Stimulated activated CD4-positive, alpha-beta T cell treated with anti-CD3 and anti-CD28 coated beads, Interleukin-1b, Interleukin-23, amount 100 ng/mL, for 4 hours (primary cell): Measurements from ENCODE around the gene DDAH2.

ENCODE experiments used
- DNase-seq, 2 donors: peaks; one replicate each; pipeline ENCODE4 v3.0.0-alpha.2; 2020; ENCODE audit warnings: low read depth in 2 of 2

Gene DDAH2

DNA sequence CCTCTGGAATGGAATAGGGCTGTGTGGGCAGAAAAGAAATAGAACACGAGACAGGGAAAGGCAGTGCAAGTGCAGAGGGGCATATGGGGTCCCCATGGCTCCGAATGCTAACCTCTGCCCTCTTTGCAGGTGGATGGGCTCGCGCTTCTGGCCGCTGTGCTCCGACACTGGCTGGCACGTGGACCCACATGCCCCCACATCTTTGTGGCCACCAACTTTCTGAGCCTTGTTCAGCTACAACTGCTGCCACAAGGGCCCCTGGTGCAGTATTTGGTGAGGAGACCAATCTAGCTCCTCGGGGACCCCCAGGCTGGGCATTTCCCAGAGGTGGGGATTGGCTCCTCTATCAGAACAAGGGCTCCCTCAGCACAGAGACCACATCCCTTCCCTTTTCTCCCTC is 32.2 kb upstream of the DDAH2 start:
- no peak for DNase-seq

DNA sequence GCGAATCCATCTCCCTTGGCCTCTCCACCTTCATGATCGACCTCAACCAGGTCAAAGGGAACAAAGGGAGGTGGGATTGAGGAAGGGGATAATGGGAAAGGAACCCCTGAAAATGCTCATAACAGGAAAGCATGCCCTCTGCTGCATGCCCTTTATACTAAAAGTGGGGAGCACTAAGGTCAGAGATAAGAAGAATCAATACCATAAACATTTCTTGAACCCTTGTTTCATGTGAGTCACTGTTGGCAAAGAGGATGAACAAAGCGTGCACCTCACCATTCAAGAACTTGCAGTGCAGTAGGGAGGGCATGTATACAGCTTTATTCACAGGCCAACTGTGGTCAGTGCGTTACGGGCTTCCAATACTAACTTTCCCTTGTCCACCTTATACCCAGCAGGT is 31.7 kb upstream of the DDAH2 start:
- no peak for DNase-seq

DNA sequence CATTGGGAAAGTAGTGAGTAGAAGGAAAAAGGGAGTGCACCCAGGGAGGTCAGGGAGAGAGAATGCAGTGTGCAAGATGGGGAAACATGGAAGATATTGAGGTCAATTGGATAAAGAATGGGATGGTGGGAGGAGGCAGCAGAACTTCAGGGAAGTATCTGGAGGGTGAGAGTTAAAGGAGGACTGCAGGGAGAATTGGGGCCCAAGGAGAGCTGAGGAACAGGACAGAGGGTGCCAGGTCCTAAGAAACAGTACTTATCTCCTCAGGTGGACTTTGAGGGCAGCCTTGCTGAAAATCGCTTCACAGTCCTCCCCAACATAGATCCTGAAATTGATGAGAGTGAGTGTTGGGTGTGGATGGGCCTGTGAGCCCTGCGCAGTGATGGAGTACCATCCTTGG is 29.2 kb upstream of the DDAH2 start:
- DNase-seq, result no peak

DNA sequence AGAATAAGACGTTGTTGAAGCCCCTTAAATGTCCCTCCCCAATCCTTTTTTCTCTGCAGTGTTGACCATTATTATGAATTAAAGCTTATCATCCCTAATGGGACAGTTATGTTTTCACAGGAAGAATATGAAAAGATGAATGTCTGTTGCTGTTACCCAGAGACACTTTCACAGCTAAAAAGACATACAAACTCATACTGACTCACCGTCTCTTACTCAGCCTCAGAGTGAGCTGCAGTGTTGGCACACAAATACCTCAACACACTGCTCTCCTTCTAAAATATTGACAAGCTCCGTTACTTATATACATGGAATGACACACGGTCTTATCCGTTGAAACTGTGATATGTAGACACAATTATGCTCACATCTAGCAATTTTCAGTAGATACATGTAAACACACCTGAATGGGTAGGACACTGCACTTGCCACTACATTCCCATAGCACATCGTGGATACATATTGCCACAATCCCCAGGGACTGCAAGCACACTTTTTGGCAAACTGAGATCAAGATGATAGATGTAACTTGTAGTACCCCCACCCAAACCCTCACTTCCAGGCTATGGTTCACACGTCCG is 23.7 kb upstream of the DDAH2 start:
- no peak for DNase-seq

DNA sequence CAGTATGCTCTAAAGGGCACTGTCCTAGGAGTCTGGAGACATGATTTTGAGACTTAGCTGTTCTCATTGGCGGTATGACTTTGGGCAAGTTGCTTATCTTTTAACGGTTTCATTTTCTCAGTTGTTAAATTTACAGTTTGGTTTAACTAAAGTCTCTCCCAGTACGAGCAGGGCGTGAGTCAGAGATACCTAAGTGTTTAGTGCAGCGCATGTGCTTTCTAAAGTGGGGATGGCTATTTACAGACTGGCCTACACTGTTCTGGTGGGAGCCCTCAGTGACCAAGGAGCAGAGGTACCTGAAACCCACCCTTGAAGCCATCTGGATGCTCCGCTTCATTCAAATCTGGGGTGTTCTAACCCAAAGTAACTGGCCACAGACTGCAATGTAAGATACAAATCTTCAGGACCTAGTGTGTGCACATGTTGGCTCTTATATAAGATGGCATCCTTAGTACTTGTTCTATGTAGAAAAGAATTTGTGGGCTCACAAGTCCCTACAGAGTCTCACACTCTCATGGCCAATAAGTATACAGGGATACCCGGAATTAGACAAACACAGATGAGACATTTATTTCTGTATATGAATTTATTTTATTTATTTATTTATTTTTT is 21.4 kb upstream of the DDAH2 start:
- DNase-seq, result no peak

DNA sequence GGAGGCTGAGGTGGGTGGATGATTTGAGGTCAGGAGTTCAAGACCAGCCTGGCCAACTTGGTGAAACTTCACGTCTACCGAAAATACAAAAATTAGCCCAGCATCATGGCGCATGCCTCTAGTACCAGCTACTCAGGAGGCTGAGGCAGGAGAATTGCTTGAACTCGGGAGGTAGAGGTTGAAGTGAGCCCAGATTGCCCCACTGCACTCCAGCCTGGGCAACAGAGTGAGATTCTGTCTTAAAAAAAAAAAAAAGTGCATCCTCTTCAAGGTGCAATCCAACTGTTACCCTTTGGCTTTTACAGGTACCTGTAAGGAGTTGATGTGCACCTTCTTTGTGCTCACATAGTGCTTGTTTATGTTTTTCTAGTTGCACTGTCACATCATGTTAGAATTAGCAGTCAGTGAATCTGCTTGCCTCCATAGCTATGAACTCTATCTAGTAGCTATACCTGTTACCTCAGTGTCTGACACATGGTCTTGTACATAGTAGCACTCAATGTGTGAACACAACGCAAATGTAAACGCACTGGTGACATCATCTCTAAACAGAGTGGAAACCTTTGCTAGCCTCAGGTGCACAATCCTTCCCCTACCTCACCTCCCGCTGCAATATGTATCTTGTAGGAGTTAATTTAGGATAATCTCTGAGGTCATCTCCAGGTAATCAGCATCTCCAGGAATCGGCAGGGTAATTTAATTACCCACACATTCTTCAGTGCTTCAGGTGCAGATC is 20.4 kb upstream of the DDAH2 start:
- DNase-seq, result no peak

DNA sequence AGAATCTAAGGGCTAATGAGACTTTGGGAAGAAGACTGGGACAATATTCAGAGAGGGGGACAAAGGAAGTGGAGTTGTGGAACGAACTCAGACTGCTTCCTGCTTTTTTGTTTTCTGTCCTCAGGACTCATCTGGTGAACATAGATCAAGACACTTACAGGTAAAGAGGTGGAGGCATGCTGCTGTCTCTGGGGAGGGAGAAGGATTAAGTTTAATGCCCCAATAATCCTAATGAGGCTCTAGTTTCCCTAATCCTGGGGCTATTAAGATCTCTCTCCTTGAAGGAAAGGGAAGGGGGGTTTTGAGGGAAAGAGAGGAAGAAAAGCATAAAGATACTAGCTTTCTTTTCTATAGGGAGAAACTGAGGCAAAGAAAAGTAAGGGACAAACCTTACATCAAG is 15.3 kb upstream of the DDAH2 start:
- DNase-seq, result no peak

DNA sequence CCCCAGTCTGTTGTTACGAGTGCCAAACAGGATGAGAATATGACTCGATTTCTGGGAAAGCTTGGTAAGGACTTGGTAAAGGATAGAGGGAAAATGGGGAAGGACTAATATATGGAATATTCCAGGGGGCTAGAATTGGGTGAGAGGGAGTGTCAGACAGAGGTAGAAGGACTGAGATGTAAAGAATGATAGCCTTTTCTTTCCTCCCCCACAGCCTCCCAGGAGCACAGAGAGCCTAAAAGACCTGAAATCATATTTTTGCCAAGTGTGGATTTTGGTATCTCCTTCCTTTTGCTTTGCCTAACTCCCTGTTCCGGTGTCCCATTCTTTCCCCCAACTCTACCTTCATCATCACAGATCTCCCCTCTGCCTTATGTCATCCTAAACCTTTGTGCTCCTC is 13.8 kb upstream of the DDAH2 start:
- no peak for DNase-seq

DNA sequence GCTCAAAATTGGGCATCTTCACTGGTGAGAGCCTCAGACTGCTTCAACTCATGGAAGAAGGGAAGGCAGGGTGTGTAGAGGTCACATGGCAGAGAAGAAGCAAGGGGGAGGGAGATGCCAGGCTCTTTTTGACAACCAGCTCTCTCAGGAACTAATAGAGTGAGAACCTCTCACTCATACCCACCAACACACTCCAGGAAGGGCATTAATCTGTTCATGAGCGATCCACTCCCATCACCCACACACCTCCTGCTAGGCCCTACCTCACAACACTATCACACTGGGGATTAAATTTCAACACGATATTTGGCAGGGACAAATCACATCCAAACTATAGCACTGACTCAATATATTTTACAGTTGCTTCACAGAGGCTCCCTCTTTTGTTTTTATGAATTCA is 12.7 kb upstream of the DDAH2 start:
- DNase-seq, result no peak

DNA sequence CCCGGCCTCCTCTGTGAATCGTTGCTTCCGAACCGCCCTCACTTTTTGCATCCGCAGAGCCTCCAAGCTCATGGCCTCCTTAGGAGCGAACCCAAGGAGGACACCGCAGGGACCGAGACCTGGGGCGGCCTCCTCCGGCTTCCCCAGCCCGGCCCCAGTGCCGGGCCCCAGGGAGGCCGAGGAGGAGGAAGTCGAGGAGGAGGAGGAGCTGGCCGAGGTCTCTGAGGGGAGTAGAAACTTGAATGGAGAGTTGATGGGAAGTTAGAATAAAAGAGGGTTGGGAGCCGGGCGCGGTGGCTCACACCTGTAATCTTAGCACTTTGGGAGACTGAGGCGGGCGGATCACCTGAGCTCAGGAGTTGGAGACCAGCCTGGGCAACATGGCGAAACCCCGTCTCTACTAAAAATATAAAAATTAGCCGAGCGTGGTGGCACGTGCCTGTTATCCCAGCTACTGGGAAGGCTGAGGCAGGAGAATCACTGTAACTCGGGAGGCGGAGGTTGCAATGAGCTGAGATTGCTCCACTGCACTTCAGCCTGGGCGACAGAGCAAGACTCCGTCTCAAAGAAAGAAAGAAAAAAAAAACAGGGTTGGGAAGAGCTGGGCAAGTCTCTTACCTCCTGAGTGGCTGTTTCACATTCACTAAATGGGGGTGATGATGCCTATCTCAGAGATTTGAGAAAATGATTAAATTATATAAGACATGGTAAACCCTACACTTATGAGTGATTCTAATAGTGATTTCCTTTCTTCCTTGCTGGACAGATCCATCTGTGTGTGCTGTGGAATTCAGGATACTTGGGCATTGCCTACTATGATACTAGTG is 11.5 kb upstream of the DDAH2 start:
- DNase-seq, result no peak

DNA sequence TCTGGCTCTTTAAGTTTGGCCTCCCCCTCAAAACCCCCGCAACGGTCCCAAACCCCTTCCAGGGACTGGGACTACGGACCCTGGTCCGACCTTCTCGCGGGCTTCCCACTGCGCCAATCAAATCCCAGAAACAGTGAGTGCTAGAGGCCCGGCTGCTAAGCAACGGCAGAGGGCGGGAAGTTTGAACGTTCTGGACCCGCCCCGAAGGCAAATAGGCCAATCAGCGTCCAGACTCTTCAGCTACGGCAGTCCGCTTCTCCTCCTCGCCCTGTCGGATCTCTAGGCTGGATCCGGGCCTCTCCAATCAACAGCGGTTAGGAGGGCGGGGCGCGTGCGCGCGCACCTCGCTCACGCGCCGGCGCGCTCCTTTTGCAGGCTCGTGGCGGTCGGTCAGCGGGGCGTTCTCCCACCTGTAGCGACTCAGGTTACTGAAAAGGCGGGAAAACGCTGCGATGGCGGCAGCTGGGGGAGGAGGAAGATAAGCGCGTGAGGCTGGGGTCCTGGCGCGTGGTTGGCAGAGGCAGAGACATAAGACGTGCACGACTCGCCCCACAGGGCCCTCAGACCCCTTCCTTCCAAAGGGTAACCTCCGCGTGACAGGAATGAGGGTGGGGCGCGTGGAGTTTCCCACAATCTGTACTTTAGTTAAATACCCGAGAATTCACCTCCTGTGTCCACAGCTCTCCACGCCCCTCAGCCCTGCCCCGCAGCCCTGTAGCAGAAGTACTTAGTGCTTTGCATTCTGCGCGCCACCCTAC is 10.7 kb upstream of the DDAH2 start, which contains the start of gene MSH5:
Gene MSH5 (plus strand): TSS at position 367 of the 758 bp plus-strand sequence. CDS start 462 bp downstream, outside the sequence.
- peak; percentile 90 to 91 for DNase-seq

DNA sequence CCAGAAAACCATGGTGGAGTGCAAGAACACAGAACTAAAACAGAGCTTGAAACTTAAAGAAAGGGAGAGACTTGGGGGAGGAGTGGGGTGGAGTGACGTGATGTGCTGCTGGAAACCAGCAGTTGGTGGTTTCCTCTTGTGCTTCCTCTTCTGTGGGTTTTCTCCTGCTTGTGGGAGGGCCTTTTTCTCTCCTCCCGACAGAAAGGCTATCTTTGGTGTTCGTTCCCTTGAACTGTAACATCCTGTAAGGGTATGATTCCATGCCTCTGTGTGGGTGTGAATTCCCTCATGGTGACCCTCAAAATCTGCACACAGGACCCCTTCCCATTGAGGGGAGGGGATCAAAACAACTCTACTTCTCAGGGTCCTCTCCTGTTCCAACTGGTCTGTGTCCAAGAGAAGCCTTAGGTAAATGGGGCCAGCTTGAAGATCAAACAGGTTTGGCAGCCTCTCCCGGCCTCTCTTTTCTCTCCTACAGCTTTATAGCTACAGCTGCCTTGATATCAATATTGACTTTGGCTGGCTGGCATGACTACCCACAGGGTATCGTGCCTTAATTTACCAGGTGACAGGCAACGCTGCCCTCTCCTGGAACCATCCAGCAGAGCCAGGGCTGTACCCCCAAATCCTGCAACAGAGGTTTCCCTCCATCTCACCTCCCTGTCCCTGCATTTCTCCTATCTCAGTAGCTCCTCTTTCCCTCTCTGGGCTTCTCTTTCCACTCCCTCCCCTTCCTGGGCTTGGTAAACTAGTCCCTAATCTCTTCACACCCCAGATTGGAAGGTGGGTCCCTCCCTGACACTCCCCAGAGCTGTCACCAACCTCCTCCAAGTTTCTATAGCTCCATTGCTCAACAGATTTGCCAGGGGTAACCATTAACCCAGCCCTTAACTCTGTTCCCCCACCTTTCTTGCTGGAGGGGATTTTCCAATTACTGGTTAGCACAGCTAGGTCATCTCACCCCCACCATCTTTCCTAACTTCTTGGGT is 9.2 kb upstream of the DDAH2 start:
- DNase-seq, result peak; percentile 30 to 47

DNA sequence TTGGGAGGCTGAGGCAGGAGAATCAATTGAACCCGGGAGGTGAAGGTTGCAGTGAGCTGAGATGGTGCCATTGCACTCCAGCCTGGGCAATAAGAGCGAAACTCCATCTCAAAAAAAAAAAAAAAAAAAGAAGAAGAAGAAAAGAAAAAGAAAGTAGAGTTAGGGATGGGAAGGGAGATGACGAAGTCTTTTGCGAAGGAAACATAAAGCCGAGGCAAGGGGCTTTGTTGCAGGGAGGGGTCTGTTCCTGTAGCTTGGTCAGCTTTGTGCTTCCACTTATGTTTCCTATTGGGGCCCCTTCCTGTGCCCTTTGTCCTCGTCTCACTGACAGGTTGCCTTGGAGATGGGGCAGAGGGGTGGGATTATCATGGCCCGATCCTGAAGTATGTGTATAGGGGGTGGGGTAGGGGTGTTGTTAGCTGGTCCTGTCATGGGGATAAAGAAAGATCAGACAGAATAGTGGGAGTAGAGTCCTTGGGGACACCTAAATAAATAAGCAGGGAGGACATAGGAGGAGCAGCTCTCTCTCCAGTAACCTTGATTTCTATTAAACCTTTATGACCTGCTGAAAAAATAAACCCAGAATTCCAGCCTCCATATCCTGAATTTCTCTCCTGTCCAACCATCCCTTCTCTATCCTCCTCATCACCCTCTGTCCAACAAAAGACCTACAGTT is 8.4 kb upstream of the DDAH2 start:
- no peak for DNase-seq

DNA sequence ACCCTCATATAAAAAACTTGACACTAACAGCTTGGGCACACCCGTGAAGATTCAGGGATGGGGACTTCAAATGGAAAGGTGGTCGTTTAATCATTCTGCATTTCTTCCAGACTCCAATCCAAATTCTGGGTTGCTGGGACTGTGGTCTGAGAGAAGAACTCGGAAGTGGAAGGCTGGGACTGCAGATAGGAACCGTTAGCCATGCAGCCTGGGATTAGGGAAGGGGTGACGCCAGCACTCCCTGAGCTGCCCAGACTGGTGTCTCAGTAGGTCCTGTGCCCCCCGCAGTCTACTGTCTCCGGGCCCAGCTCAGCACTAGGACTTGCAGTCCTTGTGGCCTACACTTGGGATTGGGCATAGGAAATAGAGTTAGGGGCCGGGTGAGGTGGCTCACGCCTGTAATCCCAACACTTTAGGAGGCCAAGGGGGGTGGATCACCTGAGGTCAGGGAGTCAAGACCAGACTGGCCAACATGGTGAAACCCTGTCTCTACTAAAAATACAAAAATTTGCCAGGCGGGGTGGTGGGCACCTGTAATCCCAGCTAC is 7.7 kb upstream of the DDAH2 start:
- no peak for DNase-seq

DNA sequence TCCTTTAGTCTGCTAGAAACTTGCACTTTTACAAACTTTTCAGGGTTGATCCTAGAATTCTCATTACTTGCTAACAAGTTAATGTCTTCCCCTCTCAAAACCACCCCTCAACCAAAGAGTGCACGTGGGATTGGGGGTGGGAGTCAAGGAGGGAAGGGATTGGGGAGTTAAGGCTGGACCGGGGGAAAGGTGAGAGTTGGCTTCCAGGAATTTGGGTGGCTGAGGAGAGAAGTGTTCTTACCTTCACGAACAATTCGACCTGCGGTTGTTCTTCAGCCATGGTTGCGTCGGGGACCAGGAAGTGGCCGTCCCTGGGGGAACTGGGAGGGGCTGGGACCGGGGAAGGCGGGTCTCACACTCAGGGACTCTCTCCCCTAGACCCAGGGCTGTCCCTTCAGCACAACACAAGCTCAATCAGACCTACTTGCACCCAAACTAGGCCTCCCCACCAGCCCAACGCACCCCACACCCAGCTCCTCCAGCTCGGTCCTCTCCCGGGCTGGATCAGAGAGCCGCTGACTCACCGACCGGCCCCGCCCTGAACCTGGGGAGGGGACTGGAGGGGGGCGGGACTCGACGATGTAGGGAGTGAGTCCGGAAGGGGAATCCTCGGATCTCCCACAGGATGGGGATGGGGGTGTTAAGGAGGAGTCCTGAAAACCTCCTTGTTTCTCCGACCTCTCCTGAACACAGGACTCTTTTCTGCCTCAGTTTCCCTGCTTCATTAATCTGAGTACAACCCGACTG is 7.1 kb upstream of the DDAH2 start, which contains the start of gene CLIC1:
Gene CLIC1 (minus strand): TSS at position 510 of the 747 bp plus-strand sequence. CDS start 230 bp downstream, at position 280.
- peak; percentile 62 to 73 for DNase-seq

DNA sequence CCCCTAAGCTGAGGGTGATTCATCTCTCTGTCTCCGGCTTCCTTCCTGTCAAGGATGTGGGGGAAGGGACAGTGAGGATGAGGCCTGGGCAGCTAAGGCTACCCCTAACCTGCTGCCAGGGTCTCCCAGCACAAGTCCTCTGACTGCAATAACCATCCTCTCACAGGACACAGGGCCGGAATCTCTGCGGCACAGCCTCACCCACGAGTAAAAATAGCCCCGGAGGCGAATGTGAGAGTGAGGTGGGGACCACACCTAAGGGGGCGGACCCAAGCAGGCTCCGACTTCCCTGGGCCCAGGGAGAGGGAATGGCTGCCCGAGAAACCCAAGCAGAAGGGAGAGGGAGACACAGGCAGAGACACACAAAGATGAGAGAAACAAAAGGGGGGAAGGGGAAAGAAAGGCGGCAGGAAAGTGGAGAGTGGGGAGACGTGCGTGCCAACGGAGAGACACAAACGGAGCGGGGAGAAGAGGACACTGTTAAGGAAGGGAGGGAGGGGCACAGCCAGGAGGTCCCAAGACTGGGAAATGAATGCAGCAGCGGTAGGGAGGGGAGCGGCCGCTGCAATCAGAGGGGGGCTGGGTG is 5.8 kb upstream of the DDAH2 start:
- peak in 1 of 2 donors; percentile 20 for DNase-seq

DNA sequence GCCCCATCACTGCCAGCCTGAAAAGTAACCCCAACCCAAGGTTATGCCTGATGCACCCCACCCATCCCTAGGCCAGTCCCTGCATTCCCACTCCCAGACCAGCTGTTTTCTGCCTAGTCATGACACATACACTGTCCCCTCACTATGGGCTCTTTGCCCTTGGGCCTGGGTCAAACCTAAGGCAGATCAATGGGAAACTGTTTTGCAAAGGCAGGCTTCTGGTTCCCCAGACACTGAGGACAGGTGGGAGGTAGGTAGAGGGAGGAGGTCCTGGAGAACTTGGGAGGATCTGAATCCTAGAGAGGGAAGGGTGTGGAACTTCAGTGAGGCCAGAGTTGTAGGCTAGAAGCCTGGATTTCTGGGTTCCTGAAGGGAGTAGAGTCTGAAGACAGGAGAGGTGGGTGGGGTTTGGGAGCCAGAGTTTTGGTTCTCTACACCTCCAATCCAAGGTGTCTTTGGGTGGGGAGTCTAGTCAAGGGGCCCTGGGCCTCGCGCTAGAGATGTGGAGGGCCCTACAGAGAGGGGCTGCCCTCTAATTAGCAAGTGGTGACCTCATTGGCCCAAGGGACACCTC is 5.2 kb upstream of the DDAH2 start:
- DNase-seq, result no peak

DNA sequence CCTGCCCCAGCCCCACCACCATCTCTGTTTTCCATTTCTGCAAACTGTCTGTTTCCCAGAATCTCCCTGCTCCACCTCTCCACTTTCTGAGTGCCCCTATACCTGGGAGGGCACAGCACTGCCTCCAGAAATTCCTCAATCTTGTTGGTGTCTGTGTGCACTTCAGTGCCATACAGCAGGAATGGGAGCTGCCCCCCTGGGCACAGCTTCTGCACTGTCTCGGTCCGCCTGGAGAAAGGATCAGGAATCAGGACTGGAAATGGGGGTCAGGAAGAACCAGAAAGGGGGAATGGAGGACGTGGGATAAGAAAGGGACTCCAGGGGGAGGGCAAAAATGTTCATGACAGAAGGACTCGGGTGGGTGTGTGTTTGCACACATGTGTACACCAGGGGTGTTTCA is 4.6 kb upstream of the DDAH2 start:
- DNase-seq, result no peak
